ENCODE data around the gene TXN.
"Not testable (repeated sequence)": the region's sequence is repeated elsewhere in the genome, so short reads cannot be mapped to it uniquely, and the experiment has no call there.

Gene TXN

DNA sequence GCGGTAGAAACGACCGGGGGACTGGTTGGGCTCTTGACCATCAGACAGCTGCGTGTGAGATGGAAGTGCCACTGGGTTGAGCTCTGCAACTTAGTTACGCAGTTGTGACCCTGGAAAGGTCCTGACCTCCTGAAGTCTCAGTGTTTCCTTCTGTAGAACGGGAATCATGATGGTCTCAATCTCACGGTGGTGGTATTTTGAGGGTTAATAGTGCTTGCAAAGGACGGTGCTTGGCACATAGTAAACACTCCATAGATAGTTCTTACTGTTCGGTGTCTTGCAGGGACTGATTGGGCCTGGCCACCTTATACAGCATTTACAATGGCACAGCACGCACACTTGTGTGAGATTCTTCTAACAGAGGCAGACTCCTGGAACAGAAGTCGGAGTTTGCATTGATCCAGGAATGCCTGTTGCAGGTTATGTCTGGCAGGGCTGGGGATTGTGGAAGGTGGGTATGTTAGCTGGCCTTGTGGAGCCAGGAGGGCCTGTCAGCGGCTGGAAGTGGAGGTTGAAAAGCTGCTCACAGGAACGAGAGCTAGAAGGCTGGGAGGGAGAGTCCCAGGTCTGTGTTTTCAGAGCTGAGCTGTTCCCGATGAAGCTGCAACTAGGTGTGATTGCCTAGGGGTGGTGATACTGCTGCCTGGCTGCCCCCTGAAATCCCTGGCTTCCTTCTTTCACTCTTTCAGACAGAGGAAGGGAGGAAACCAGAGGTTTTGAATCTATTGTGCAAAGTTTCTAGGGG, 962 bp upstream of the TXN start:
- no peak for DNase-seq

DNA sequence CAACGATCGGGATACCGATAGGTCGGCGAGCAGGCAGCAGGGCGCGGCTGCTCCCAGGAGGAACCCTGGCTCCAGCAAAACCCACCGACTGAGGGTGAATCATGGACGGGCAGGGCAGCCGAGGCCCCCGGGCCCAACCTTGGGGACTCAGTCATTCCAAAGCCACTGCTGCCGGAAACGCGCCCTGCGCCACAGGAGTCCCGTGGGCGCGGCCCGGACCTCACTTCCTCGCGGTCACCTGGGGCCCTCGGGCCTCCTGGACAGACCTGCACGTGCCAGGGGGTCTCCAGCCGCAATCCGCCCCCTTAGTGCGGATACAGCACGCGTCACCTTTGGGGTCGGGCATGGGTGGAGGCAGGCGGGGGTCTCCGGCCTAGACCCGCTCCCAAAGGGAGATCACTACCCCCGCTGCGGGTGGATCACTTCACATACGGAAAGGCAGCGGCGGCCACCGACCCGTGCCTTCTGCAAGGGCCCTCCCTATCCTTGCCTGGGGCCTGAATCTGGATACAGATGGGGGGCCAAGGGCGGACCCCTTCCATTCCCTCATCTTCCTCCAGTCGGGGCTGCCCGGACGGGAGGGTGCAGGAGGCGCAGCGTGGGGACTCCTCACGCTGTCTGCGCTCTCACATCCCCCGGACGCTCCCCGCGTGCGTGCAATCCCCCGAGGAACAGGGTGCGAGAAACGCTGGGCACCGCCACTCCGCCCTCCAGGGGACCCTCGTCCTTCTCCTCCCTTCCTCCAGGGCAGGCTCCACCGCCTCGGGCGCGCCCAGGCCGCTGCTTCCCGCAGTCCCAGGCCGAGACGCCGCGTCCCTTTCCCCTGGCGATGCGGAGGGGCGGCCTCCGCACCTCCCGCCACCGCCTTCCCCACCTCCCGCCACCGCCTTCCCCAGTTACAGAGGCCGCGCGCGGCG, 586 bp downstream of the TXN start:
- peak; percentile 46 for DNase-seq

DNA sequence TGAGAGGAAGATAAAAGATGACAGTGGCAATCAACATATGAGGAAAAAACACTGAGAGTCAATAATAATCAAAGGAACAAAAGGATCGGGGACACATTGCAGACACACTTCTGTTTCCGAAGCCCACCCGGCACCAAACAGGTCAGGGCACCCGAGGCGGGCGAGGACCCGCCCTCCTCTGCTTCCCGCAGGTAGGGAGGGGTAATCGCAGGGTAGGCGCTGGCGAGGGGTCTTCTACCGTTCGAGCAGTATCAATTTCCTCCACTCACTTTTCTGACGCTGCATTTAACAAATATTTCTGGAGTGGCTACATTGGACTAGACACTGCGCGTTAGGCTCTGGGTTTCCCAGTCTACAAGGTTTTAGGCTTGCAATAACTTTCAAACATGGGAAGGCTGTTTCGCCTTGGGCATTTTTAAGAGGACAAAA, 1.3 kb downstream of the TXN start:
- no peak for DNase-seq

DNA sequence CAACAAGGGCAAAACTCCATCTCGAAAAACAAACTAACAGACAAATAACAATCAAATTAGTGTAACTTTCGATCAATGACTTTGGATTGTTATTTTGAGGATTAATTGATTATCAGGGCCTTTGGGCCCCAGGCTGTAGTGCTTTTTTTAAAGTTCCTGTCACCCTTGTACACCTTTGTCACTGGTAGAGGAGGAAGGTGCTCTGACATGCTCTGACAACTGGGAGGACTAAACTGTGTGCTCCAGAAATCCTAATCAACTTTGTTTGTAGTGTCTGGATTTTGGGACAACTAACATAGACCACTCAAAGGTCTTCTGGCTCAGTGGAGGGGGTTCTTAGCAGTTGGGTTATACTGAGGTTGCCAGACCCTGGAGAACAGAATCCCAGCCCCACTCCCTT, 1.8 kb downstream of the TXN start:
- no peak for DNase-seq

- no peak for DNase-seq
Observed at GRCh38 chr9:110252509-110253139, 3.7 kb downstream of the TXN start.

DNA sequence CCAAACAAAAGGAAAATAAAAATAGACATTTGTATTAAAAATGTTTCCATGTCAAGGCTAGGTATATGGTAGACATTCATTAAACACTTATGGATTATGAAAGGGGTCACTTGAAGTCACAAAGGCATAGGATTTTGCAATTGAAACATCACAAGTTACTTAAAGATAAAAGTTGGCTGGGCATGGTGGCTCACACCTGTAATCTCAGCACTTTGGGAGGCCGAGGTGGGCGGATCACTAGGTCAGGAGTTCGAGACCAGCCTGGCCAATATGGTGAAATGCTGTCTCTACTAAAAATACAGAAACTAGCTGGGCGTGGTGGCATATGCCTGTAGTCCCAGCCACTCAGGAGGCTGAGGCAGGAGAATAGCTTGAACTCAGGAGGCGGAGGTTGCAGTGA, 4.5 kb downstream of the TXN start:
- not testable (repeated sequence) for DNase-seq

GRCh38 chr9:110251212-110251611, 5.1 kb downstream of the TXN start:
- DNase-seq: no peak

- DNase-seq: no peak
Observed at GRCh38 chr9:110249603-110250002, 6.7 kb downstream of the TXN start.

DNA sequence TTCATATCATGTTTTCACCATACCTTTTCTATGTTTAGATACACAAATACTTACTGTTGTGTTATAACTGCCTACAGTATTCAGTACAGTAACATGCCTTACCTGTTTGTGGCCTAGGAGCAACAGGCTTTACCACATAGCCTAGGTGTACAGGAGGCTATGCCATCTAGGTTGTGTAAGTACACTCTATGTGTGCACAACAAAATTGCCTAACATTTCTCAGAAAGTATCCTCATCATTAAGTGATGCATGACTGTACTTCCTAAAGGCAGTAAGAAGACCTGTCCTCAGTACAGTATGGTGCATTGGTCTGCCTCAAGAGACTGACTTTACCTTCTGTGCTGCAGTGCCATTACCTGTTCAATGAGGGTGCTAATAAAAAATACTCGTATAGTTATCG, 7.9 kb downstream of the TXN start:
- no peak for DNase-seq

DNA sequence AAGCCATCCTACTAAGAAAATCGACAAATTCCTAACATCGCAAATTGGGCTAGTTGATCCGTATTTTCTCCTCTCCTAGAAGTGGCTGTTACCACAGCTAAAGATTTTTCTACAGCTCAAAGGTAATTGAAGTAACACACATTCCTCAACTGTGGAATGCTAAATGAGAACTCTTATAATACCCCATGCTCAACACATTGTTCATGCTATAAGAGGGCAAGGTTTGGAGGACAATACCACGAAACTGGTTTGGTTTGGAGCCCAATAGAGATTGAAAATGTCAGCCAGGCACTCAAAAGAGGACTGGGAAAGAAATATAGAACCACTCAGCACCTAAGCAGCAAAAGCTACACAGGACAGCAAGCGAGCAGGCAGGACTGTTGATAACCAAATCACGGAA, 10.1 kb downstream of the TXN start:
- no peak for DNase-seq

DNA sequence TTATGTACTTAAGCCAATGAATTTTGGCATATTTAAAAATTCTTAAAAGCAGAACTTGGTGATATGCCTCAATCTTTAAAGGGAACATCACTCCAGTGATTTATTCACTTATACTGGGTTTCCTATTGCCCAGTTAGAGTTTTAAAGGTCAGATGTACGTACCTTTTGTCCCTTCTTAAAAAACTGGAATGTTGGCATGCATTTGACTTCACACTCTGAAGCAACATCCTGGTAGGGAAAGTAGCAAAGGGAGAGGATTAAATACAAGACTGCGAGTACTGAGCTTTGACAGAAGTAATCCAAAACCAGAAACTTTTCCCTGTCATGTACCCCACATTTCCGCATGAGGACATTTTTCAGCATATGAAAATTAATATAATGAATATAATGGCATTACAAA, 11.7 kb downstream of the TXN start:
- no peak for DNase-seq

- DNase-seq: no peak
Observed at GRCh38 chr9:110241858-110242321, 14.4 kb downstream of the TXN start.

DNA sequence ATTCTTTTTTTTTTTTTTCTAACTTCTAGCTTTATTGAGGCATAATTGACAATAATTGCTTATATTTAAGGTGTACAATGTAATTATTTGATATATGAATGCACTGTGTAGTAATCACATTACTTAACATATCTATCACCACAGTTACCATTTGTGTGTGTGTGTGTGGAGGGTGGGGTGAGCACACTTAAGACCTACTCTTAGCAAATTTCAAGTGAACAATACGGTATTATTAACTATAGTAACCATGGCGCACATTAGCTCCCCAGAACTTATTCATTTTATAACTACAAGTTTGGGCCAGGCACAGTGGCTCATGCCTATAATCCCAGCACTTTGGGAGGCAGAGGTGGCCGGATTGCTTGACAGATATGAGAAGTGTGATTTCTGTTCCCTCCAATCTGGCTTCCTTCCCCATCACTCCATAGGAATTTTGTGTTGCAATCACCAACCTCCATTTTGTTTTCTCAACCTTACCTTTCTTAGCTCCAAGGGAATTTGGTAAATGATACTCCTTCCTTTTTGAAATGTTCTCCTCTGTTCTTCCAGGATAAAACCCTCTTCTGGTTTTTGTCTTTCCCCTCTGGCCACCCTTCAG, 14.9 kb downstream of the TXN start:
- no peak for DNase-seq

DNA sequence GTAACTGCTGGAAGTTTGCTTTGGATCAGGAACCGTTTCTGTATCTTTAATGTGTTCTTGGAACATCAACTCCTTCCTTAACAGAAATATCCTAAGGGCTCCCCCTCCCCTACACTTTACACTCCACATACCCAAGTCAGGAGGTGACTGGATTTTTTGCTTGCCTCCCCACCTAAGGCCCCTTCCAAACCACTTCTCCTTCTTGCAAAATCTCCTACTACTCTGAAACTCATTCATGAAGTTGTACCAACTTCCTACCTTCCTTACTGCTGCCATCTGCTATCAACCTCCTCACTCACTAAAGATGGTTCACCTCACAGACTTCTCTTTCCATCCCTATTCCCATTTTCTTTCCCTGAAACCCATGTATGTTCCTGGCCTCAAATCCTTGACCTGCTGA, 16.1 kb downstream of the TXN start:
- no peak for DNase-seq

DNA sequence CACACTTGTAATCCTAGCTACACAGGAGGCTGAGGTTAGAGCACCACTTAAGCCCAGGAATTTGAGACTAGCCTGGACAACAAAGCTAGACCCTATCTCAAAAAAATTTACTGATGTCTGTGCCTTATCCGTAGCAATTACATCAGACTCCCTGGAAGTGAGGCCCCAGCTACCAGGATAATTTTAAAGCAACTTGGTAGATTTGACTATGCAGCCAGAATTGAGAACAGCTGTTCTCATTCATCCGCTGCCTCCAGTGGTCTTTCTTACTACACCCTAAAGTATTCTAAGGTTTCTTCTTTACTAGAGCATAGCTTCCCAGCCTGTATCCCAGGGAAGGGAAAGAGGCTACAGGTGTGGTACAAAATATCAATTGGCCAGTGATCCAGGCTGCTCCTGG, 28.0 kb downstream of the TXN start:
- DNase-seq: no peak

- DNase-seq: no peak
Observed at GRCh38 chr9:110224583-110224982, 31.7 kb downstream of the TXN start.

DNA sequence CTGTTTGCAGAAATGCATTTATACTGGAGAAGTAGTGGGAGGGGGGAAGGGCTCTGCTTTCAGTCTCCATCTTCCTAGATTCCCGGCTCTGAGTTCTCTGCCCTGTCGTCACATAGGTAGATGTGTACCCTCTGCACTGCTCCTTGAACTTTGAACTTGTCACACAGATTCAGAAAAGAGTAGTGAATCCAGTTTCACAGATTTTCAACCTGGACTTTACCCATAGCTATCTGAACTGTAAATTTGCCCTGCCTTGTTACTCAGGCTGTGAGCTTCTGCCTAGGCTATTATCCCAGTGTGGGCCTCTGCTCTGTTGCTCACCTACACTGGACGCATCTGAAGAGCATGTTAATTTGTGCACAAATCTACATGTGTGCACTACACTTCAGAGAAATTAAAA, 35.5 kb downstream of the TXN start:
- no peak for DNase-seq

- DNase-seq: peak; percentile 62
Observed at GRCh38 chr9:110217656-110218099, 38.6 kb downstream of the TXN start.

GRCh38 chr9:110214586-110215355, 41.5 kb downstream of the TXN start:
- DNase-seq: no peak

DNA sequence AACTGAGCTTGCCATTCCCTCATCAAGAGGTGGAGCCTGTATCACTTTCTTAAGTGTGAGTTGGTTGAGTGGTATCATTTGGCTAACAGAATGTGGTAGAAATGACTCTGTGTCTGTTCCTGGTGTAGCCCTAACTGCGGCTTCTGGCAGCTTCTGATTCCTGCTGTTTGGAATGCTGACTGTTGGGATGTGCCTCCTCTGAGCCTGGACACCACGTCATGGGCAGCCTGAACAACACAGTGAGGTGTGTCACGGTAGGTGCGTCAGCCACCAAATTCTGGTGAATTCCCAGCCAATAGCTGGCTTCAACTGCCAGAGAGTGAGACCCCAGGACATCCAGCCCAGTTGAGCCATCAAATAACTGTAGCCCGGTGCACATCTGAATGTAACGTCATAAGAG, 42.2 kb downstream of the TXN start:
- no peak for DNase-seq

DNA sequence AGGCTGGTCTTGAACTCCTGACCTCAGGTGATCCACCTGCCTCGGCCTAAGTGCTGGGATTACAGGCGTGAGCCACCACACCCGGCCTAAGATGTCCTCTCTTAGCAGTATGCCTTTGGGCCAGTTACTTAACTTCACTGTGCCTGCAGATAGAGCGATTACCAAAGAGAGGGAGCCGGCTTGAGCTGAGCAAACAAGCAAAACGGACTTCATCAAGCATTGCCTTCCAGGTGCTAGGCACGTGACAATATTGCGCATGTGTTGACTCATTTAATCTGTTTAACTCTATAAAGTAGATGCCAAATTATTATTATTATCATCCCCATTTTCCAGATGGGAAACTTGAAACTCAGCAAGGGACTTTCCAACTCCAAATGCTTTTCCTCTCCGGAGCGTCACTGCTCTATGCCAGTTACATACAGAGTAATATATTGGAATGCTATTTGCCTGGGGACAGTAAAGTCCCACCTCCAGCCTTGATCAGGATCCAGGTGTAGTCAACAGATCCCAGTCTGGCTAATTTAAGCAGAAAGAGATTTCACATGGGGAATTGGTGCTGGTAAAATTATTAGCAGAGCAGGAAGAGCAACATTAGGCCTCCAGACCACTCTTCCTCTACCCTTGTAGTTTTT, 42.8 kb downstream of the TXN start:
- no peak for DNase-seq

DNA sequence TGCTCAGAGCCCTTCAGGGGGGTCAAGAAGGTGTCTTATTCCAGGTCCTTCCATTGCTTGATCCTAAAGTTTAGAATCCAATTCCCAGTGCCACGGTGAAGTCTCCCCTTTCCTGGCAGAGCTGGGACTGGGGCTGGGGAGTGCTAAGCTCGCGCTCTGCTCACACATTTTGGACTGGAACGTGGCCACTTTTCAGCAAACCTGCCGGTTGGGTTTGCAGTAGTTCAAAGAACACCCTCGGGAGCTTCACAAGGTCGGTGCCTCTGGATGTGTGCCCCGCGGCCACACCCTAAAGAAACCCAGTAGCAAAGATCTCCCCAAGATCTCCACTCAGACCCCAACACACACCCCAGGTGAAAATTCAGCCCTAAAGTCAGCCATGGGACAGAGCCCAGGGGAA, 48.3 kb downstream of the TXN start, which contains the start of gene C9orf152:
Gene C9orf152, minus strand, starts transcription at position 129 of the 400 bp plus-strand sequence. CDS start 580 bp downstream, outside the sequence.
- DNase-seq: no peak
